Upper lobe of left lung (tissue), 4 donors: ENCODE results near the gene CPT1A.

Experiments used
- CTCF ChIP-seq, 6 experiments: fragments of 450-650 bp in 4 of 6; fragments of 200-600 bp in 2 of 6; sonication (generic) in 2 of 6; IDR thresholded peaks; one replicate each; pipeline ENCODE4 v1.5.1; 2016 to 2019; ENCODE audit warnings: antibody characterized with exemption in 6 of 6
- POLR2A ChIP-seq, 4 donors: fragments of 450-650 bp; IDR thresholded peaks; one replicate each; pipeline ENCODE4 v1.5.1; 2016 to 2017; ENCODE audit warnings: antibody characterized with exemption in 4 of 4, mild to moderate bottlenecking in 2 of 4

GRCh38 chr11:68796801-68797200 is 44.9 kb downstream of the CPT1A start:
- no peak for TF ChIP-seq CTCF (IDR thresholded peaks at IDR 0.05)
- TF ChIP-seq POLR2A (IDR thresholded peaks at IDR 0.05), result no peak
